H1 (cell line): Measurements from ENCODE around the gene RMRP. TPM values are rescaled to one million over a fixed set of nuclear protein-coding genes. Genes with fewer than 3 reads are reported as not detected.

Source experiments
- CTCF ChIA-PET: fragments of 300-600 bp; sonication (Branson Sonifier 250); formaldehyde crosslinking; loops from one replicate; lab custom pipeline; 2021; ENCODE audit not compliant: partially characterized antibody; lab: Charles Lee
- POLR2A ChIA-PET: fragments of 300-600 bp; sonication (Branson Sonifier 250); formaldehyde crosslinking; loops from one replicate; lab custom pipeline; 2021; ENCODE audit warnings: inconsistent platforms; ENCODE audit not compliant: partially characterized antibody; lab: Charles Lee
- DNase-seq, 2 experiments: peaks; one replicate each; pipeline versions ENCODE4 v3.0.0 to v3.0.0-alpha.2; 2010 to 2022; ENCODE audit warnings: low spot score in 2 of 2, low read depth in 1 of 2, mixed read lengths in 1 of 2
- FAIRE-seq: peaks from 2 replicates; lab custom pipeline; 2011; peaks lifted over from hg19 to GRCh38; lab: Jason Lieb, UNC
- H2AFZ ChIP-seq: 2 replicates; pipeline ENCODE4 v1.8.1; 2012; ENCODE audit warnings: low read length, inconsistent platforms
- H2AK5ac ChIP-seq: 2 replicates; pipeline ENCODE4 v1.6.1; 2013; ENCODE audit warnings: low read depth, low read length
- H2BK120ac ChIP-seq: replicated peaks from 2 replicates; pipeline ENCODE3; 2013; ENCODE audit warnings: low read depth, low read length, inconsistent platforms
- H2BK12ac ChIP-seq: 2 replicates; pipeline ENCODE4 v1.6.1; 2013; ENCODE audit warnings: low read depth, low read length
- H2BK15ac ChIP-seq: 2 replicates; pipeline ENCODE4 v1.6.1; 2013; ENCODE audit warnings: low read length
- H2BK20ac ChIP-seq: 2 replicates; pipeline ENCODE4 v1.6.1; 2013; ENCODE audit warnings: low read length
- H2BK5ac ChIP-seq: 2 replicates; pipeline ENCODE4 v1.6.1; 2013; ENCODE audit warnings: low read depth, low read length
- H3K14ac ChIP-seq: 2 replicates; pipeline ENCODE4 v1.6.1; 2013; ENCODE audit warnings: inconsistent platforms; ENCODE audit not compliant: insufficient read length
- H3K18ac ChIP-seq: 2 replicates; pipeline ENCODE4 v1.6.1; 2013; ENCODE audit warnings: low read length; ENCODE audit errors: extremely low read depth
- H3K23ac ChIP-seq: 2 replicates; pipeline ENCODE4 v1.6.1; 2013; ENCODE audit warnings: inconsistent platforms; ENCODE audit not compliant: insufficient read length
- H3K23me2 ChIP-seq: 2 replicates; pipeline ENCODE4 v1.6.1; 2013; ENCODE audit warnings: low read depth, low read length
- H3K27ac ChIP-seq: 2 replicates; pipeline ENCODE4 v1.6.1; 2011; ENCODE audit warnings: low read depth, low read length, inconsistent platforms
- H3K27me3 ChIP-seq, 4 experiments: replicated peaks in 1 of 4; 1 replicate in 1 of 4; 2 replicates in 3 of 4; pipeline versions ENCODE4 v1.6.1 to v1.8.1; 2011 to 2013; ENCODE audit warnings: low read length in 3 of 4, mild to moderate bottlenecking in 3 of 4, inconsistent platforms in 2 of 4, mixed read lengths in 2 of 4, moderate library complexity in 1 of 4; ENCODE audit not compliant: control insufficient read depth in 3 of 4, insufficient read depth in 3 of 4; ENCODE audit errors: extremely low read depth in 1 of 4
- H3K36me3 ChIP-seq, 4 experiments: 2 replicates each; pipeline versions ENCODE4 v1.6.1 to v1.8.1; 2011 to 2013; ENCODE audit warnings: mild to moderate bottlenecking in 4 of 4, low read length in 3 of 4, moderate library complexity in 2 of 4, control low read depth in 1 of 4, inconsistent platforms in 1 of 4; ENCODE audit not compliant: insufficient read depth in 4 of 4, control insufficient read depth in 2 of 4
- H3K4ac ChIP-seq: replicated peaks from 2 replicates; pipeline ENCODE3; 2013; ENCODE audit warnings: low read length, low read depth, mixed read lengths, inconsistent platforms; ENCODE audit not compliant: insufficient read length
- H3K4me1 ChIP-seq, 4 experiments: replicated peaks in 1 of 4; 1 replicate in 1 of 4; 2 replicates in 3 of 4; pipeline versions ENCODE4 v1.6.1 to v1.8.1; 2011 to 2013; ENCODE audit warnings: low read length in 3 of 4, inconsistent platforms in 2 of 4, mixed read lengths in 1 of 4; ENCODE audit not compliant: insufficient read depth in 4 of 4, control insufficient read depth in 3 of 4
- H3K4me2 ChIP-seq, 2 experiments: 2 replicates each; pipeline versions ENCODE4 v1.6.1 to v1.8.1; 2011 to 2013; ENCODE audit warnings: low read depth in 2 of 2, low read length in 2 of 2, control low read depth in 1 of 2, inconsistent platforms in 1 of 2, mild to moderate bottlenecking in 1 of 2; ENCODE audit not compliant: insufficient read depth in 1 of 2
- H3K4me3 ChIP-seq, 4 experiments: fragments of 200-600, 300-600 bp in 1 of 4; sonication (generic), shearing (Covaris generic), sonication (Bioruptor Twin) in 1 of 4; 2 replicates each; pipeline versions ENCODE4 v1.5.1 to v1.8.1; 2011 to 2016; ENCODE audit warnings: low read length in 4 of 4, low read depth in 3 of 4, control low read depth in 2 of 4, inconsistent platforms in 2 of 4, mild to moderate bottlenecking in 2 of 4, mixed read lengths in 1 of 4, moderate library complexity in 1 of 4; ENCODE audit not compliant: insufficient read depth in 2 of 4; ENCODE audit errors: extremely low read depth in 1 of 4
- H3K56ac ChIP-seq: replicated peaks from 2 replicates; pipeline ENCODE3; 2013; ENCODE audit warnings: low read depth, mild to moderate bottlenecking, mixed read lengths, low read length, inconsistent platforms; ENCODE audit not compliant: insufficient read length
- H3K79me1 ChIP-seq: 2 replicates; pipeline ENCODE4 v1.6.1; 2013; ENCODE audit warnings: low read depth, low read length, control low read depth
- H3K79me2 ChIP-seq, 2 experiments: 2 replicates each; pipeline versions ENCODE4 v1.6.1 to v1.8.1; 2012 to 2013; ENCODE audit warnings: low read length in 2 of 2, mild to moderate bottlenecking in 2 of 2, inconsistent platforms in 1 of 2; ENCODE audit not compliant: insufficient read depth in 2 of 2, control insufficient read depth in 1 of 2
- H3K9ac ChIP-seq, 4 experiments: replicated peaks in 1 of 4; 1 replicate in 1 of 4; 2 replicates in 3 of 4; pipeline versions ENCODE4 v1.6.1 to v1.8.1; 2011 to 2013; ENCODE audit warnings: low read depth in 3 of 4, low read length in 3 of 4, control low read depth in 2 of 4, mild to moderate bottlenecking in 2 of 4, moderate library complexity in 2 of 4, inconsistent platforms in 1 of 4; ENCODE audit errors: extremely low read depth in 1 of 4
- H3K9me3 ChIP-seq, 2 experiments: 2 replicates each; pipeline versions ENCODE4 v1.6.1 to v1.8.1; 2012 to 2013; ENCODE audit warnings: mild to moderate bottlenecking in 2 of 2, moderate library complexity in 2 of 2, control low read depth in 1 of 2, inconsistent platforms in 1 of 2, low read depth in 1 of 2, low read length in 1 of 2, mixed read lengths in 1 of 2; ENCODE audit not compliant: insufficient read depth in 2 of 2
- H4K20me1 ChIP-seq, 2 experiments: replicated peaks in 1 of 2; 2 replicates each; pipeline versions ENCODE3 to v1.8.1; 2011 to 2013; ENCODE audit warnings: inconsistent platforms in 2 of 2, low read length in 2 of 2, mild to moderate bottlenecking in 1 of 2; ENCODE audit not compliant: insufficient read depth in 2 of 2, control insufficient read depth in 1 of 2
- H4K5ac ChIP-seq: 2 replicates; pipeline ENCODE4 v1.6.1; 2013; ENCODE audit warnings: low read length, low read depth, mixed read lengths, inconsistent platforms; ENCODE audit not compliant: insufficient read length
- H4K8ac ChIP-seq: 2 replicates; pipeline ENCODE4 v1.8.0; 2013; ENCODE audit warnings: mild to moderate bottlenecking, moderate library complexity, low read length, inconsistent platforms; ENCODE audit not compliant: insufficient read depth; ENCODE audit errors: extremely low read depth
- H4K91ac ChIP-seq: replicated peaks from 2 replicates; pipeline ENCODE3; 2013; ENCODE audit warnings: low read length, mixed read lengths, inconsistent platforms; ENCODE audit not compliant: insufficient read length
- EGR1 ChIP-seq: IDR thresholded peaks from 2 replicates; pipeline ENCODE4 v1.6.1; 2011; ENCODE audit warnings: low read depth, low read length, borderline replicate concordance
- WGBS, 2 experiments: shearing (Covaris generic) in 1 of 2; methylation state at CpG; one replicate each; pipeline versions ENCODE4 v1.1.6 to v1.1.7; 2013 to 2015; ENCODE audit warnings: low lambda C conversion rate in 2 of 2, mixed read lengths in 2 of 2, inconsistent platforms in 1 of 2, low coverage in 1 of 2, missing lambda C conversion rate in 1 of 2; ENCODE audit not compliant: insufficient replicate concordance in 2 of 2, insufficient coverage in 1 of 2, insufficient read length in 1 of 2; ENCODE audit errors: extremely low coverage in 1 of 2, missing lambda C conversion rate in 1 of 2; 5-methylcytosine and 5-hydroxymethylcytosine counted together
- polyA plus RNA-seq, 7 experiments: library from polyadenylated mRNA; depleted of rRNA in 3 of 7; stranded (reverse) in 5 of 7; unstranded in 2 of 7; fragments of >200 nt in 5 of 7; fragments of 200-250 nt in 2 of 7; gene quantifications; 1 replicate in 5 of 7; 2 replicates in 1 of 7; 4 replicates in 1 of 7; pipeline versions ENCODE4 v1.2.1 to v1.2.3, GENCODE V29; 2011 to 2013; ENCODE audit warnings: missing spikeins in 2 of 7, mixed read lengths in 2 of 7
- total RNA-seq: library from RNA; stranded (reverse); fragmentation: NEBNext Ultra II Directional; extraction: Animal tissue kit (Norgen Biotek cat#: 25700); gene quantifications from 2 replicates; pipeline ENCODE4 v1.2.1, GENCODE V29; 2021

The RMRP gene
- total and polyA plus RNA-seq, 2 of the 8 experiments (the other 6 are each of a cell fraction or from before 2014, with no cell fraction given): 169 to 14,987 TPM

- no peak overlapping the region for H2BK12ac ChIP-seq
- no peak overlapping the region for H3K56ac ChIP-seq
- H2AK5ac ChIP-seq: no peak overlapping the region
- peaks cover 28 to 44% (median 42%) of the 10 kb centered on the region in 4 experiments for H3K36me3 ChIP-seq
- FAIRE-seq (no peak), DNase-seq (no peak)
- H3K27ac ChIP-seq: no peak overlapping the region
- no peak overlapping the region for H2BK20ac ChIP-seq
- no peak overlapping the region for H2AFZ ChIP-seq
- no peak overlapping the region for H2BK5ac ChIP-seq
- H3K9me3 ChIP-seq: no peaks in the 10 kb centered on the region
- no peak for TF ChIP-seq EGR1
- H3K79me2 ChIP-seq: no peaks in the 10 kb centered on the region
- no peak overlapping the region for H3K4me2 ChIP-seq
- no peaks in the 10 kb centered on the region for H3K27me3 ChIP-seq
- no peak overlapping the region for H2BK15ac ChIP-seq
- H3K4me3 ChIP-seq: no peak overlapping the region
- H3K23me2 ChIP-seq: no peaks in the 10 kb centered on the region
- H3K9ac ChIP-seq: no peak overlapping the region
- H3K18ac ChIP-seq: no peak overlapping the region
- no peak overlapping the region for H3K14ac ChIP-seq
- 95% methylated on average over 12 of the region's 14 CpGs; no CpG with 5 or more reads in 1 of the 2 experiments for WGBS, 2 experiments
- H2BK120ac ChIP-seq: no peak overlapping the region
- no peak overlapping the region for H3K4ac ChIP-seq
- H3K23ac ChIP-seq: no peak overlapping the region
- H4K91ac ChIP-seq: no peak overlapping the region
- no peaks in the 10 kb centered on the region for H3K4me1 ChIP-seq
- POLR2A ChIA-PET: interaction anchor here (2.1 to 14.9 kb wide), 4 partner anchors 9 to 51 kb away, joined by 9 to 158 read pairs (median 12); partner anchors contain the start of genes CREB3 and TLN1
- H4K5ac ChIP-seq: no peak overlapping the region
- CTCF ChIA-PET: interaction anchor here (1.2 to 14.1 kb wide), 23 partner anchors 9 to 208 kb away, joined by 3 to 347 read pairs (median 16); partner anchors contain the start of genes ARHGEF39, CA9, CCDC107 and CREB3
- H4K8ac ChIP-seq: no peak overlapping the region
- peaks cover 3 to 7% of the 10 kb centered on the region in 2 experiments for H4K20me1 ChIP-seq
- H3K79me1 ChIP-seq: no peaks in the 10 kb centered on the region
These were observed 39.7 kb upstream of the RMRP start for GRCh38 chr9:35697486-35697885.
